ENCODE data around the gene ACAD11. TPM values are rescaled to one million over a fixed set of nuclear protein-coding genes. Genes with fewer than 3 reads are reported as not detected.

The ACAD11 gene
- total RNA-seq, 1 experiment from 2014 or later, result 15.6 TPM

- Histone ChIP-seq H2AK5ac (ENCODE audit: insufficient read length, low read length) (no peak overlapping the region), H3K4me2 (ENCODE audit: insufficient read depth, insufficient read length, low read length) (no peak overlapping the region), H3K27me3 (ENCODE audit: insufficient read depth, low read length) (no peaks in the 10 kb centered on the region), H3K14ac (ENCODE audit: insufficient read depth, low read length) (no peak overlapping the region), H2AFZ (ENCODE audit: low read length) (no peak overlapping the region), H2BK12ac (ENCODE audit: insufficient read length, low read depth, low read length) (no peak overlapping the region), H2BK120ac (ENCODE audit: low read depth, low read length, poor library complexity, severe bottlenecking) (no peak overlapping the region), H4K5ac (ENCODE audit: insufficient read length, low read depth, low read length) (no peak overlapping the region), H2BK15ac (ENCODE audit: low read depth, low read length) (no peak overlapping the region), H3T11ph (ENCODE audit: low read length) (no peak overlapping the region), H3K18ac (ENCODE audit: insufficient read length, low read depth, low read length) (no peak overlapping the region), H2BK20ac (ENCODE audit: low read depth, low read length, poor library complexity, severe bottlenecking) (no peak overlapping the region), H4K8ac (replicated peaks; ENCODE audit: insufficient read length, low read depth, low read length) (no peak overlapping the region), H3K79me2 (ENCODE audit: insufficient read depth, low read length) (no peaks in the 10 kb centered on the region), H3K23ac (ENCODE audit: insufficient read length, low read depth, low read length) (no peak overlapping the region), H3K9ac (ENCODE audit: extremely low read depth, insufficient read length, low read length) (no peak overlapping the region), H3K9me3 (ENCODE audit: control insufficient read depth, low read depth, low read length) (no peaks in the 10 kb centered on the region), H4K91ac (ENCODE audit: insufficient read length, low read depth, low read length) (no peak overlapping the region), H3K79me1 (ENCODE audit: insufficient read depth, low read depth, low read length, poor library complexity, severe bottlenecking) (no peaks in the 10 kb centered on the region), H4K20me1 (ENCODE audit: control insufficient read depth, insufficient read depth, insufficient read length) (no peaks in the 10 kb centered on the region), H3K56ac (ENCODE audit: insufficient read length, low read depth, low read length) (no peak overlapping the region), H2BK5ac (ENCODE audit: insufficient read length, low read length) (no peak overlapping the region), H3K23me2 (ENCODE audit: insufficient read length, low read depth, low read length, poor library complexity, severe bottlenecking) (no peaks in the 10 kb centered on the region), H3K4ac (ENCODE audit: low read depth, low read length) (no peak overlapping the region), H3K27ac (ENCODE audit: insufficient read length, low read depth, low read length) (no peak overlapping the region), H3K4me1 (ENCODE audit: insufficient read depth, low read length) (no peaks in the 10 kb centered on the region; the same call in 1 of the 2 replicates)
- no peak for DNase-seq
- Mint-ChIP-seq H3K4me1 (peaks cover 17 to 18% of the 10 kb centered on the region in 2 experiments), H3K27me3 (ENCODE audit: low read depth) (no peaks in the 10 kb centered on the region), H3K4me3 (no peak overlapping the region), H3K9me3 (no peaks in the 10 kb centered on the region), H3K27ac (no peak overlapping the region), H3K36me3 (ENCODE audit: insufficient read depth in 1 of 3, low read depth in 3 of 3) (peaks cover 0 to 21% (median 12%) of the 10 kb centered on the region in 3 experiments; a peak in 4 of 7 replicates)
- WGBS (ENCODE audit: extremely low coverage, insufficient read length, low lambda C conversion rate), result no CpG with 5 or more reads among the region's 1 CpG
- no peak for TF ChIP-seq CTCF (conservative IDR thresholded peaks at IDR 0.05)
Observed at GRCh38 chr3:132622761-132623160, 36.8 kb downstream of the ACAD11 start.
